Natural killer cell treated with Interleukin-12 subunit alpha and Interleukin-12 subunit beta and Interleukin-15 and Interleukin-18, amount 100 ng/mL, for 72 hours (primary cell): ENCODE results near the gene TIFAB. TPM values are rescaled to one million over a fixed set of nuclear protein-coding genes. Genes with fewer than 3 reads are reported as not detected.
A peak's percentile ranks its signal among the peaks of the same experiment; 100 is the strongest.

ENCODE experiments used
- ATAC-seq, 2 donors: fragments of 150-1000 bp; cut with Tn5 transposase in 1 of 2; sonication (Bioruptor Pico), chemical (Tn5 transposase) in 1 of 2; 2 replicates each; pipeline ENCODE4 v1.10.0; 2021
- DNase-seq: peaks from one replicate; pipeline ENCODE4 v3.0.0; 2022; ENCODE audit warnings: low spot score
- H3K27ac Mint-ChIP-seq, 2 donors: 1 replicate in 1 of 2; 2 replicates in 1 of 2; pipeline ENCODE4 v1.8.0; 2022; ENCODE audit warnings: mixed read lengths in 2 of 2, mild to moderate bottlenecking in 1 of 2, moderate library complexity in 1 of 2
- H3K27me3 Mint-ChIP-seq, 2 donors: 1 replicate in 1 of 2; 2 replicates in 1 of 2; pipeline ENCODE4 v1.8.0; 2022; ENCODE audit warnings: mixed read lengths in 2 of 2
- H3K36me3 Mint-ChIP-seq: one replicate; pipeline ENCODE4 v1.8.0; 2022; ENCODE audit warnings: mixed read lengths
- H3K4me1 Mint-ChIP-seq, 2 donors: 1 replicate in 1 of 2; 2 replicates in 1 of 2; pipeline ENCODE4 v1.8.0; 2022; ENCODE audit warnings: low read depth in 2 of 2, mixed read lengths in 2 of 2, mild to moderate bottlenecking in 1 of 2
- H3K4me3 Mint-ChIP-seq: one replicate; pipeline ENCODE4 v1.8.0; 2022; ENCODE audit warnings: mixed read lengths
- H3K9me3 Mint-ChIP-seq: 2 replicates; pipeline ENCODE4 v1.8.0; 2022; ENCODE audit warnings: mixed read lengths
- total RNA-seq, 2 donors: library from RNA; stranded (reverse); gene quantifications; one replicate each; pipeline ENCODE4 v1.2.3, GENCODE V29; 2022

TIFAB gene
- total RNA-seq, 2 donors from 2014 or later: not detected

- no peak overlapping the region for H3K27ac Mint-ChIP-seq
- H3K27me3 Mint-ChIP-seq: peaks cover 31 to 37% of the 10 kb centered on the region in 2 donors
- H3K4me1 Mint-ChIP-seq: no peaks in the 10 kb centered on the region
- DNase-seq (no peak), ATAC-seq (no peak)
- H3K9me3 Mint-ChIP-seq: no peaks in the 10 kb centered on the region
- H3K36me3 Mint-ChIP-seq: no peaks in the 10 kb centered on the region
- H3K4me3 Mint-ChIP-seq: no peak overlapping the region
These were observed 20.0 kb upstream of the TIFAB start for GRCh38 chr5:135472141-135472540.

DNA sequence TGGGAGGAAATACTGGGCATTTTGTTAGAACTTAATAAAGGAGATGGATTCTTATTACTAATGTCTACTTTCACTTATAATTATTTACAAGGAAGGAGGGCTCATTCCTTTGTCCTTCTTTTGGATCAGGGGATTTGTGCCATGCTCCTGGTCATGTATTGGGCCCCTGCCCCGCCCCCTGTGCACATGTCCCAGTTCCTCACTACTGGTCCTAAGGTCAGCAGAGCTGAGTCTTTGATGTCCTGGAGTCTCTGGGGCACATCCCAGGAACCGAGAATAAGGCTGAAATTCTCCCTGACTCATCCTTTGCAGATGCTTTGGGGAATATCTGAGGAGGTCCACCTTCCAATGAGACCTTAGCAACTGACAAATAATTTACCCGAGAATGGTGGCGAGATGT lies 19.6 kb upstream of the TIFAB start:
- peaks cover 31 to 37% of the 10 kb centered on the region in 2 donors for H3K27me3 Mint-ChIP-seq
- H3K4me1 Mint-ChIP-seq: no peaks in the 10 kb centered on the region
- no peak for ATAC-seq
- no peak for DNase-seq
- H3K36me3 Mint-ChIP-seq: no peaks in the 10 kb centered on the region
- no peaks in the 10 kb centered on the region for H3K9me3 Mint-ChIP-seq
- no peak overlapping the region for H3K4me3 Mint-ChIP-seq
- H3K27ac Mint-ChIP-seq: no peak overlapping the region

DNA sequence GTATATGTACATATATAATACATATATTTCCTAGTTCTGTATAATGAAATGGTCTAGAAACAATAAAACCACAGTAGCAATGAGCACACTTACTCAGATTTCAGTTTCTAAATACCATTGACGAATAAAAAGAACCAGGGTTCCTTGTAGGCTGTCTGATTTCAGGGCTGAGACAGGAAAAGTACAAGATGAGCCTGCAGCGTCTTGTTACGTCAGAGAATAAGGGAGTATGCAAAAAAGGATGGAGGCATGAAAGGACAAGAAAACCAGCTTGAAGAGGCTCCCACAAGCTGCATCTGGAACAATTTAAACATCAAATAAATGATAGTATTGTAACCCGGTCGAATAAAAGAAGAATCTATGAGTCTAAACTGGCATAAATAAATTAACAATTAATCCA lies 17.8 kb upstream of the TIFAB start:
- H3K27me3 Mint-ChIP-seq: peaks cover 40 to 44% of the 10 kb centered on the region in 2 donors
- no peak overlapping the region for H3K27ac Mint-ChIP-seq
- no peaks in the 10 kb centered on the region for H3K9me3 Mint-ChIP-seq
- H3K4me3 Mint-ChIP-seq: no peak overlapping the region
- ATAC-seq: no peak
- DNase-seq: no peak
- H3K36me3 Mint-ChIP-seq: no peaks in the 10 kb centered on the region
- peaks cover 5 to 6% of the 10 kb centered on the region in 2 donors for H3K4me1 Mint-ChIP-seq

DNA sequence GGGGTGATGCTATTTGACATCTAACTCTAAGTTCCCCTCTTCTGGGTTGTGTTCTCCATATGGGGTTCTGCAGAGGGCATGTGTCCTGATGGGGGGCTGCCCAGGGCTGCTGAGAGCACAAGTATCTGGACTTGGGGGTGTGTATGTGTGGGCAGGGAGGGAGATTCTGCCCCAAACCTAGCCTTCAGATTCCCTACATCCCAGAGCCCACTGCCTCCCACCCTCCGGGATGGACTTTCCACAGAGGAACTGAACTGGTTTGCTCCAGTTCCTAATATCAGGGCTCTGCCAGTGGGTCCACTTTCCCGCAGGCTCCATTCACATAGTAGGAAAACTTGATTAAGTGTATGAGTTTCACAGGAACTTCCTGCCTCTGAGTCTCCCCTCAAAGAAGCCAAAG lies 16.4 kb upstream of the TIFAB start:
- Mint-ChIP-seq H3K27ac (no peak overlapping the region), H3K9me3 (no peaks in the 10 kb centered on the region), H3K4me3 (no peak overlapping the region), H3K4me1 (peaks cover 5 to 6% of the 10 kb centered on the region in 2 donors), H3K27me3 (peaks cover 42 to 51% of the 10 kb centered on the region in 2 donors), H3K36me3 (no peaks in the 10 kb centered on the region)
- DNase-seq: no peak
- no peak for ATAC-seq

DNA sequence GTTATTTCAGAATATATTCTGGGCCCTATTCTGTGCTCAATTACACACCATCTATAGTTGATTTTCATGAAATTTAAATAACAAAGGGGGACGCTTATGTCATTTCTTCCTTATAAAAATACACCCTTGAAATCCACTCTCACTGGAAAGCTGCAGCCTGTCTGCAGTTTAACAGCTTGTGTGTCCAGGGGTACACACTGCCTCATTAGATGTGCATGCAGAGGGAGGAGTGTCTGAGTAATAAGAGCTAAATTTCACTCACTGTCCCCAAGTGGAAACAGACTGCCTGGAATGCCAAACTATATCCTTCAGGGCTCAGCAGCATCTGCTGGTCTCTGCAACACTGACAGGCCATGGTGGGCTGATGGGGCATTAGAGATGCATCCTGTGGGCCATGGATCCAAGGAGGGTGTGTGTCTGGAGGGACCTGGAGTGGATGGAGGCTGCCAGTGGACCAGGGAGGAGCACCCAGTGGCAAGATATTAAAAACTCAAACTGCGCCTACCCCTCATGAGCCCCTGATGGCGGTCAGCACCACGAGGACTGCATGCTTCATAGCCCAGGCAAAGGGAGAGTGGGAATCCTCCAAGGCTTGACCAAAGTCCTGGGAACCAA lies 15.8 kb upstream of the TIFAB start:
- H3K36me3 Mint-ChIP-seq: no peaks in the 10 kb centered on the region
- H3K9me3 Mint-ChIP-seq: no peaks in the 10 kb centered on the region
- peaks cover 43 to 54% of the 10 kb centered on the region in 2 donors for H3K27me3 Mint-ChIP-seq
- no peak overlapping the region for H3K4me3 Mint-ChIP-seq
- H3K4me1 Mint-ChIP-seq: peaks cover 5 to 6% of the 10 kb centered on the region in 2 donors
- ATAC-seq (no peak), DNase-seq (no peak)
- no peak overlapping the region for H3K27ac Mint-ChIP-seq

- Mint-ChIP-seq H3K36me3 (no peaks in the 10 kb centered on the region), H3K27me3 (peaks cover 43 to 54% of the 10 kb centered on the region in 2 donors), H3K27ac (no peak overlapping the region), H3K4me1 (peaks cover 5 to 6% of the 10 kb centered on the region in 2 donors), H3K9me3 (no peaks in the 10 kb centered on the region), H3K4me3 (no peak overlapping the region)
- peak in 1 of 2 donors; percentile 7 for ATAC-seq
- no peak for DNase-seq
These were observed 15.0 kb upstream of the TIFAB start for GRCh38 chr5:135467051-135467625.

DNA sequence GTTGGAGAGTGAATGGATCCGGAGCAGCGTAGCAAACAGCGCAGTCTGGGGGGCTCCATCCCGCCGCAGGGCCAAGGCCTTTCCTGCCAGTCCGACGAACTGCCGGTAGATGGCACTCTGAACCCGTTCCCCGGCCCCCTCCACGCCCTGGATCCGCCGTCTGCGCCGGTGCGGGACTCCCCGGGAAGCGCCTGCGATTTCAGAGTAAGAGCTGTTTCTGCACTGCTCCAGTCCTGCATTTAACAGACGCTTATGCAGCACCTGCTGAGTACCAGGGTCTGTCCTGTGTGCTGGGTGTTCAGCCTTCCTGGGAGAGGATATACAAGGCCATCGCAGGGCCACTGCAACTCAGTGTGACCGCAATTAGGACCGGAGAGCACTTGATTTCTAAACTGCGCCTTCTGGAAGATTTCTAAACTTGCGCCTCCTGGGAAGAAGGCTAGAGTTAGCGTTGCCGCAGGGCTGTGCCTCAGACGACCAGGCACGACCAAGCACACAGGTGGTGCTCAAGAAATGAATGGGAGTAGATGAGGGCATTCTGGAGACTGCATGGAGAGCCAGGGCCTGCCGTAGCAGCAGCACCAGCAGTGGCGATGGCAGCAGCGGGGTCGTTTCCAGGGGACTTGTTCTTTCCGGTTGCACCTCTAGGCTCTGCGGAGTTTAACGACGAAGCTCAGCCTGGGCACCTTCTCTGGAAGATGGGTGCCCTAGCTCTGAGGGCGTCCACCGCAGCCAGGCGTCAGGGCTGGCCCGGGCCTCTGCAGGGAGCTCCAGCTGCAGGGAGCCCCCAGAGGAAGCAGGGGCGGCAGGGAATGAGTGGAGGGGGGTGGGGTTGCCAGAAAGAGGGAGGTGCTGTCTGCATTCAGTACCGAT lies 14.3 kb upstream of the TIFAB start:
- Mint-ChIP-seq H3K4me3 (peak overlapping the region; percentile 40), H3K27me3 (peaks cover 39 to 54% of the 10 kb centered on the region in 2 donors), H3K4me1 (peaks cover 5 to 6% of the 10 kb centered on the region in 2 donors), H3K27ac (no peak overlapping the region), H3K36me3 (no peaks in the 10 kb centered on the region), H3K9me3 (no peaks in the 10 kb centered on the region)
- DNase-seq: peak; percentile 75
- peak; percentile 82 to 87 for ATAC-seq

DNA sequence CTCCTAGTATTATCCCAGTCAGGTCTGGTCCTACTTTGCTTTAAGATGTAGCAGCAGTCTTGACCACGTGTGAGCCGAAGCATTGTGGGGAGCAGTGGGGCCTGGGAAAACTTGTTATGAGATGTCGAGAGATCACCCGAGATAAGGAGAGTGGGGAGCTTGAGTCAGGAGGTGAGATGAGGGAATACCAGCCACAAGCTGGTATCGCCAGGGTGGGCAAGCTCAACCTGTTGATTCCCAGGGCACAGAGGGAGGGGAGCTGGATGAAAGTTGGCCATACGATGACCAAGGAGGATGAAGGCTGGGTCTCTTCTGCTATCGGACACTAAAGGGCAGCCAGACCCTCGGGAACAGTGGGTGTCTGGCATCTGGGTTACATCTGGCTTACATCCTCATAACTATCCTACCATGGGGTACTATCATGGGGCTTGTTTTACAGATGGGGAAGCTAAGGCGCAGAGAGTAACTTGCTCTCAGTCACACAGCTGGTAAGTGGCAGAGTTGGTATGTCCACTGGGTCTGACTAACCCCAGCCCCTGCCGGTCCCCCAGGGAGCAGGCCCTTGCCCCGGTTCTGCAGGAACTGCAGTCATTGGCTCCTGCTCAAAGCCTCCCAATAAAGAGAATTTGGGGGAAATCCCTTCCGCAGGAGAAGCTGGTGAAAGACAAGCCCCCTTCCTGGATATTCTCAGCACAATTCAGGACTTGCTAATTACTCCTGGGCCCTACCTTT lies 13.4 kb upstream of the TIFAB start:
- H3K4me3 Mint-ChIP-seq: no peak overlapping the region
- peaks cover 5 to 6% of the 10 kb centered on the region in 2 donors for H3K4me1 Mint-ChIP-seq
- H3K9me3 Mint-ChIP-seq: no peaks in the 10 kb centered on the region
- H3K27me3 Mint-ChIP-seq: peaks cover 39 to 50% of the 10 kb centered on the region in 2 donors
- DNase-seq (no peak), ATAC-seq (no peak)
- no peak overlapping the region for H3K27ac Mint-ChIP-seq
- H3K36me3 Mint-ChIP-seq: no peaks in the 10 kb centered on the region

GRCh38 chr5:135462304-135462703 lies 10.2 kb upstream of the TIFAB start:
- Mint-ChIP-seq H3K36me3 (no peaks in the 10 kb centered on the region), H3K9me3 (no peaks in the 10 kb centered on the region), H3K4me1 (peaks cover 5 to 6% of the 10 kb centered on the region in 2 donors), H3K4me3 (no peak overlapping the region), H3K27ac (no peak overlapping the region), H3K27me3 (peaks cover 24 to 27% of the 10 kb centered on the region in 2 donors)
- ATAC-seq (peak; percentile 60 to 61), DNase-seq (no peak)

- no peaks in the 10 kb centered on the region for H3K36me3 Mint-ChIP-seq
- peaks cover 5 to 6% of the 10 kb centered on the region in 2 donors for H3K4me1 Mint-ChIP-seq
- ATAC-seq (no peak), DNase-seq (no peak)
- H3K27ac Mint-ChIP-seq: no peak overlapping the region
- no peaks in the 10 kb centered on the region for H3K9me3 Mint-ChIP-seq
- no peak overlapping the region for H3K4me3 Mint-ChIP-seq
- H3K27me3 Mint-ChIP-seq: peaks cover 24 to 27% of the 10 kb centered on the region in 2 donors
These were observed 9.5 kb upstream of the TIFAB start for GRCh38 chr5:135461481-135462151.

DNA sequence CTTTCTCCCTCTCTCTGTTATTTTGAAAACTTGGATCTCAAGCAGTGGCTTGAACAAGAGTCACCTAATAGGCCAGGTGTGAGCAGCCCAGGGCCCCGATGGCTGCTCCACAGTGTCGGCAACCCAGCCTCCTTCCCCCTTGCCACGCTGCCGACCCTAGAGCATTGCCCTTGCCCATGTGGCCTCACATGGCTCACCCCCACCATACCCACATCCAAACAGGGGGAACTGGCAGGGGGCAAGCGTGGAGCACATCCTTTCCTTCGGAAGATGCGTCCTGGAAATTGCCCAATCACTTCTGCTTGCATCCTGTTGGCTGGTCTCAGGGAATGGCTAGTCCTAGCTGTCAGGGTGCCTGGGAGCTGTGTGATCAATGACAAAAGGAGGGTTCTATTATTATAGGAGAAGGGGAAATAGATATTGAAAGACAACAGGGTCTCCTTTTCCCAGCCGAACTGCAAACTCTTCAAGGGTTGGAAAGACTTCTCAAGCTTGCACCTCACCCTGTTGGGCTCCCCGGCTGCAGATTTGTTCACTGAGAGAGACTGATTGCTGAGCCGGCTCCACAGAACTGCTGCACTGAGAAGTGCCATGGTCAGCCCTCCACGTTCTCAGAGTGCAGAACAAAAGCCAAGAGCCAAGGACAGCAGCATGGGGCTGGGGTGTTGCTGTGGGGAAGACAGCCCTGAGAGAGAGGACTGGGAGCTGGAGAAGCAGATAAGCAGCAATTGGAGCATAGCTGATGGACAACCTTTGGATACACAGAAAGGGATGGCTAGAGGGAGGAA lies 8.3 kb upstream of the TIFAB start:
- Mint-ChIP-seq H3K27ac (no peak overlapping the region), H3K4me1 (no peaks in the 10 kb centered on the region), H3K9me3 (no peaks in the 10 kb centered on the region), H3K27me3 (peaks cover 16 to 25% of the 10 kb centered on the region in 2 donors), H3K4me3 (no peak overlapping the region), H3K36me3 (no peaks in the 10 kb centered on the region)
- DNase-seq: no peak
- ATAC-seq: no peak

- H3K4me3 Mint-ChIP-seq: no peak overlapping the region
- ATAC-seq (no peak), DNase-seq (peak; percentile 29)
- H3K9me3 Mint-ChIP-seq: no peaks in the 10 kb centered on the region
- H3K36me3 Mint-ChIP-seq: no peaks in the 10 kb centered on the region
- no peaks in the 10 kb centered on the region for H3K4me1 Mint-ChIP-seq
- H3K27ac Mint-ChIP-seq: no peak overlapping the region
- H3K27me3 Mint-ChIP-seq: peaks cover 7 to 19% of the 10 kb centered on the region in 2 donors
These were observed 6.8 kb upstream of the TIFAB start for GRCh38 chr5:135458921-135459331.
